PC-9 (cell line): Measurements from ENCODE around the gene PTPRT. TPM values are rescaled to one million over a fixed set of nuclear protein-coding genes. Genes with fewer than 3 reads are reported as not detected.

Experiments
- BruUV-seq: library from RNA; stranded (reverse); fragments of 400-500 nt; replicated peaks from 2 replicates; lab custom pipeline; 2021; lab: Mats Ljungman, UMichigan
- CTCF ChIA-PET: fragments of 300-600 bp; sonication (Branson Sonifier 250); formaldehyde crosslinking; loops from one replicate; lab custom pipeline; 2022; ENCODE audit warnings: antibody characterized with exemption; lab: Charles Lee
- POLR2A ChIA-PET: fragments of 300-600 bp; sonication (Branson Sonifier 250); formaldehyde crosslinking; loops from one replicate; lab custom pipeline; 2022; ENCODE audit warnings: antibody characterized with exemption; ENCODE audit not compliant: unreplicated experiment; lab: Charles Lee
- DNase-seq, 2 experiments: peaks; one replicate each; pipeline versions ENCODE4 v3.0.0 to v3.0.0-alpha.2; 2015 to 2022; ENCODE audit warnings: mixed read lengths in 1 of 2
- H2AFZ ChIP-seq: fragments of 200-600 bp; sonication (generic); 2 replicates; pipeline ENCODE4 v1.8.1; 2017; ENCODE audit warnings: antibody characterized with exemption
- H3F3A ChIP-seq: fragments of 200-600 bp; sonication (generic); 2 replicates; pipeline ENCODE4 v1.8.1; 2017; ENCODE audit warnings: antibody characterized with exemption, mild to moderate bottlenecking, low read depth; ENCODE audit not compliant: insufficient read depth
- H3K27ac ChIP-seq: fragments of 200-600 bp; sonication (generic); 2 replicates; pipeline ENCODE4 v1.6.1; 2016; ENCODE audit warnings: mixed run types
- H3K27me3 ChIP-seq: fragments of 200-600 bp; sonication (generic); 2 replicates; pipeline ENCODE4 v1.6.1; 2016; ENCODE audit warnings: low read depth, mixed run types; ENCODE audit not compliant: insufficient read depth
- H3K36me3 ChIP-seq: fragments of 200-600 bp; sonication (generic); 2 replicates; pipeline ENCODE4 v1.6.1; 2016; ENCODE audit warnings: low read depth, mixed run types
- H3K4me1 ChIP-seq: fragments of 200-600 bp; sonication (generic); replicated peaks from 2 replicates; pipeline ENCODE4 v1.6.1; 2016; ENCODE audit warnings: mixed run types; ENCODE audit not compliant: insufficient read depth
- H3K4me2 ChIP-seq: fragments of 200-600 bp; sonication (generic); 2 replicates; pipeline ENCODE4 v1.6.1; 2017; ENCODE audit warnings: mixed run types
- H3K4me3 ChIP-seq: fragments of 200-600 bp; sonication (generic); 2 replicates; pipeline ENCODE4 v1.6.1; 2016; ENCODE audit warnings: mixed run types
- H3K79me2 ChIP-seq: fragments of 200-600 bp; sonication (generic); 2 replicates; pipeline ENCODE4 v1.6.1; 2017; ENCODE audit warnings: low read depth, mixed run types
- H3K9me2 ChIP-seq: fragments of 200-600 bp; sonication (generic); 2 replicates; pipeline ENCODE4 v1.8.1; 2017; ENCODE audit warnings: mild to moderate bottlenecking; ENCODE audit not compliant: insufficient read depth
- H3K9me3 ChIP-seq: fragments of 200-600 bp; sonication (generic); 2 replicates; pipeline ENCODE4 v1.8.1; 2016; ENCODE audit warnings: low read depth; ENCODE audit not compliant: insufficient read depth
- H4K20me1 ChIP-seq: fragments of 200-600 bp; sonication (generic); 2 replicates; pipeline ENCODE4 v1.8.1; 2017; ENCODE audit not compliant: insufficient read depth
- CTCF ChIP-seq: fragments of 200-600 bp; sonication (generic); conservative IDR thresholded peaks from 2 replicates; pipeline ENCODE4 v1.6.1; 2017; ENCODE audit warnings: mixed run types, antibody characterized with exemption, mild to moderate bottlenecking, moderate library complexity
- EZH2 ChIP-seq: fragments of 200-600 bp; sonication (generic); IDR thresholded peaks from 2 replicates; pipeline ENCODE4 v1.8.0; 2017; ENCODE audit warnings: antibody characterized with exemption, low read depth
- intact Hi-C: fragments of 100-400 bp; cut with micrococcal nuclease; formaldehyde crosslinking; loops from one replicate; pipeline ENCODE4 v1.10.0; 2022; ENCODE audit not compliant: unreplicated experiment
- total RNA-seq: library from RNA; stranded (reverse); gene quantifications from 2 replicates; pipeline ENCODE4 v1.2.3, GENCODE V29; 2021

The PTPRT gene
- total RNA-seq, 1 experiment from 2014 or later: not detected

- no TSS peak for BruUV-seq
- no peak for DNase-seq
- Histone ChIP-seq H3K36me3 (no peaks in the 10 kb centered on the region), H3K27ac (no peak overlapping the region), H3K9me3 (no peaks in the 10 kb centered on the region), H3F3A (no peaks in the 10 kb centered on the region), H3K27me3 (peaks cover 31% of the 10 kb centered on the region), H2AFZ (no peak overlapping the region), H3K4me3 (no peak overlapping the region), H3K79me2 (no peaks in the 10 kb centered on the region), H3K4me1 (no peaks in the 10 kb centered on the region), H4K20me1 (no peaks in the 10 kb centered on the region), H3K4me2 (no peak overlapping the region), H3K9me2 (no peaks in the 10 kb centered on the region)
- ChIA-PET CTCF (no interaction called here), POLR2A (no interaction called here)
- TF ChIP-seq CTCF (no peak), EZH2 (no peak)
- intact Hi-C loops: no loop called here
These were observed 208.5 kb downstream of the PTPRT start for GRCh38 chr20:42981253-42981652.

- H3K27ac ChIP-seq: no peak overlapping the region
- intact Hi-C loops: no loop called here
- no peak for DNase-seq
- BruUV-seq: no TSS peak
- no peaks in the 10 kb centered on the region for H3K4me1 ChIP-seq
- no peaks in the 10 kb centered on the region for H3K36me3 ChIP-seq
- no peaks in the 10 kb centered on the region for H3K9me3 ChIP-seq
- no peak overlapping the region for H3K4me2 ChIP-seq
- no peak overlapping the region for H3K4me3 ChIP-seq
- H3F3A ChIP-seq: no peaks in the 10 kb centered on the region
- ChIA-PET CTCF (no interaction called here), POLR2A (no interaction called here)
- no peak overlapping the region for H2AFZ ChIP-seq
- no peaks in the 10 kb centered on the region for H4K20me1 ChIP-seq
- no peaks in the 10 kb centered on the region for H3K9me2 ChIP-seq
- TF ChIP-seq EZH2: no peak
- H3K79me2 ChIP-seq: no peaks in the 10 kb centered on the region
- H3K27me3 ChIP-seq: peaks cover 31% of the 10 kb centered on the region
These were observed 210.0 kb downstream of the PTPRT start for GRCh38 chr20:42979720-42980119.

- no peaks in the 10 kb centered on the region for H3K9me2 ChIP-seq
- peaks cover 39% of the 10 kb centered on the region for H3K27me3 ChIP-seq
- no peak overlapping the region for H3K4me3 ChIP-seq
- no peaks in the 10 kb centered on the region for H3F3A ChIP-seq
- CTCF ChIA-PET: no interaction called here
- POLR2A ChIA-PET: no interaction called here
- no peak overlapping the region for H3K27ac ChIP-seq
- H4K20me1 ChIP-seq: no peaks in the 10 kb centered on the region
- H3K4me2 ChIP-seq: no peak overlapping the region
- intact Hi-C loops: no loop called here
- no peaks in the 10 kb centered on the region for H3K4me1 ChIP-seq
- no peak overlapping the region for H2AFZ ChIP-seq
- H3K79me2 ChIP-seq: no peaks in the 10 kb centered on the region
- DNase-seq: no peak
- TF ChIP-seq EZH2 (no peak), CTCF (no peak)
- no peaks in the 10 kb centered on the region for H3K9me3 ChIP-seq
- BruUV-seq: no TSS peak
- H3K36me3 ChIP-seq: no peaks in the 10 kb centered on the region
These were observed 211.3 kb downstream of the PTPRT start for GRCh38 chr20:42978184-42978974.
